OCI-M1 (cell line): Measurements from ENCODE around the gene TMTC4.

Source experiments
- DNase-seq: peaks from one replicate; lab custom pipeline; 2025; lab: John Stamatoyannopoulos, UW

The TMTC4 gene

DNA sequence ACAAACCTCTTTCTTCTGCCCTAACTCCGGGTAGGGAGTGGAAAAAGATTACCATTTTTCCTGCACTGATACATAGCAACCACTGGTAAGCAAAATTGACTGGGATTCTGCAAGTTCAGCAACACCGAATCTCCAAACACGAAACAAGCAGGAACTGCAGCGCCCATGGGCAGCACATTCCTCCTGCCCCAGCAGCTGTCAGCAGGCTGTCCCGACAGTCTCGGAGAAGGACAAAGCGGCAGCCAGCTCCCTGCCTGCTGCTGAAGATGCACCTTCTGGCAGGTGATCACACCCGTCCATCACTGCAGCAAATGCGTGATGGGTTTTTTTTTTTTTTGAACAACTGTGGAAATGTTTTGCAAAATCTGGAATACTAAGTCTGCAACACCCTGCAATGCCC is 6.7 kb downstream of the TMTC4 start:
- DNase-seq, result no peak

DNA sequence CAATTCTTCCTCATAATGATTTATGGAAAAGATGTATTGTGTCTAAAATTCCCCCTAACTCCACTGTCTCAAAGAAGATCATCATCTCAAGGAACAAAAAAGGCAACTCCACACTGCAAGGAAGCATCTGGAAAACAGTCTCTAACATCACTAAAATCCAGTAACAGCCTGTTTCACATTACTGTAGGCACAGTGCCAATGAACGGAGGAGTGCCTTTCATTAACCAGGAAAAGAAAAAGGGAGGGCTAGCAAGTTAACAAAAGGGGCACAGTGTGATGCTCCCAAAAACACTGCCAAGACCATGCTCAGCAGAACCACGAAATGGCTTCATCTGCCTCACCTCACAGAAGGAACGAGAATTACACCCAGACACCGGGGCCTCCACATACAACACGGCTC is 8.5 kb downstream of the TMTC4 start:
- no peak for DNase-seq

DNA sequence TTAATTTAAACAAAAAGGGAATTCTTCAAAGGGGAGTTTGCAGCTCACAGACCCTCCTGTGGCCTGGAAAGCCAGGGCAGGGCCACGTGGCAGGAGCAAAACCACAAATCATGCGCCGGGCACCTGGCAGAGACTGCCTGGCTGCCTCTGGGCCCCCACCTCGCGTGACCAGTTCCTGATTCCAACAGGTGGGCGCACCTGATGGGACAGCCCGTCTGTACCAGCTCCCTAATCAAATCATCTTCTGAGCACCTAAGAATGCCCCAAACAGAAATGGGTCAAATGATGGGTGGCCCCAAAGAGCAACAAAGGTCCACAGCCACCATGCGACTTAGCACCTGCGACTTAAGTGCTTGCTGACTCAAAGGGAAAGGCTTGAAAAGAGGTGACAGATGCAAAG is 9.2 kb downstream of the TMTC4 start:
- no peak for DNase-seq

DNA sequence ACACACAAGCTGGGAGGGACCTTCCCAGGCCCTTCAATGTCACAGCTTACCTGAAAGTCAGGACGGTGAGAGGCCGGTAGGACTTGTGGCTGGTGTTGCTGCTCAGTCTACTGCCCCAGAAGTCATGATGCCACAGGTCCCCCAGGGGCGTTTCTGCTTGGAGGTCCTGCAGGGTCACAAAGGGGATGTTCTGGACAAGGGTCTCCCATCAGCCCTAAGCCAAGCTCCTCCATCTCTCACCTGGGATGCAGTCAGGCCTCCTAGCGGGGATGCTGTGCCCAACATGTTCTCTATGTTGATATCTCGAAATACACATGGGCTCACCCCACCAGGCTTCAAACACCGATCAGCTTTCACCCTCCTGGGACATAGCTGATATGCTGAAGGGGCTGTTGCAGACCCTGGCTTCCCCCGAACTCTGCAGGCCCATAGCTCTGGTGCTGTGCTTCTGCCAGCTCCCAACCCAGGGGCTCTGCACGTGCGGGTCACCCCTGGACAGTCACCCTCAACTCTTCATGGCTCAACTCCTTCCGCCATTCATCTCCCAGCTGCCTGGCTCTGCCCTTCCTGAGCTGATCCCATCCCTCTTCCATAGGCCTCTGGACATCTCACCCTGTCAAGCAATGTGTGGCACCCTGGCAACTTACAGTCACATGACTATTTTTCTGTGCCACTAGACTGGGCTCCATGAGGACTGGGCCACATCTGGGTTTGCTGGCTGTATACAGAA is 10.3 kb downstream of the TMTC4 start:
- no peak for DNase-seq

DNA sequence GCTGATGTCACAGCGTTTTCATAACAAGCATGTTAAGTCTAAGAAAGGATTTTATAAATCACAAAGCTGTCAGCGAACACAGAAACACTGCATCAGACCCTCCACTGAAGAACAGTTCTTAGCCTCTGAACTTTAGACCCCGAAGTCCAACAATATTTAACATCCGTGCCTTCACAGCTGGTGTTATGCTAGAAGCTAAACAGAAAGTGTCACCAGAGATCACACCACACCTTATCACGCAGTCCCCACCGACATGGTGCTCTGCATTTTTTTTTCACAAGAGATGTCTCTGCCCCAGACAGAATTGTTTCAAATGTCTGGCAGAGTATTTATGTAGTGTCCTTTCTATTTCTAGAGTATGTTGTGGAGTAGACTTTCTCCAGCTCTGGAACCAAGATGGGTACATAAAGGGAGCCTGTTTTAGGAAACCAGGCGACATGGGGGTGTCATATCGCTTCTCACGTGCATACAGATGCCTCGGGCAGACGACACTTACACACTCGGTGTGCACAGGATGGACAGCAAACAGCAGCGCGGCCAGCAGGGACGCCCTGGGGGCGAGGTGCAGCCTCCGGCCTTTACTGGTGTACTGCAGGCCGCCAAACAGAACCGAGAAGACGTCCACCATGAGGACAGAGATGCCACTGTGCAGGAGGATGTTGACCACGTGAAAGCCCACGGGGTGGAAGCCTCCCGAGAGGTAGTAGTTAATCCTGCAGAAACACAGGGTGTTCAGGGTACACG is 12.0 kb downstream of the TMTC4 start:
- DNase-seq, result no peak

DNA sequence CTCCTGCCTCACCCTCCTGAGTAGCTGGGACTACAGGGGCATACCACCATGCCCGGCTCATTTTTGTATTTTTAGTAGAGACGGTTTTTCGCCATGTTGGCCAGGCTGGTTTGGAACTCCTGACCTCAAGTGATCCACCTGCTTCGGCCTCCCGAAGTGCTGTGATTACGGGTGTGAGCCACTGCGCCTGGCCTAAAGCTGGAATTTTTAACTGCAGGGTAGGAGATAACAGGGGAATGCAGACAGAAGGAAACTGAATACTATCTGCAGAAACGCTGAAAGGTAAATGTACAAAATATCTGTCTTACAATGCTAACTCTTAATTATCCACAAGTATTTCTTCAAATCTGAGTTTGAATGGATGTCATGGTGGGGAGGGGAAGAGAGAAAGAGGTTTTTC is 13.8 kb downstream of the TMTC4 start:
- no peak for DNase-seq

DNA sequence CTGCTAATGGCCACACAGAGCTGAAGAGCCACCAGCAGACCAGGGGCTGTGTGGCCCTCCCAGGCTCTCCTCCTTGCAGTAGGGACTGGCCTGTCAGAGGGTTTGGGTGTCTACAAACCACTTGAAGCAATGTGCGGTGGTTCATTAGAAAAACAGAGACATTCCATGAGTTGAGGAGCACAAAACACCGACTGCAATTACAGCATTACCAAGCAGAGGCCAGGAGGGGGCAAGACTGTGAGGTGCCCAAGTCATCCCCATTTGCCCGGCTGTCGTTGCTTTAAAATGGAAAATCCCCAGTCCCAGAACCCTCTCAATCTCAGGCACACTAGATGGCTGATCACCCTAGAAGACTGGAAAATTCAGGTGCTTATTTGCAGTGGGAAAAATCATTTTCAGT is 15.0 kb downstream of the TMTC4 start:
- DNase-seq, result no peak

DNA sequence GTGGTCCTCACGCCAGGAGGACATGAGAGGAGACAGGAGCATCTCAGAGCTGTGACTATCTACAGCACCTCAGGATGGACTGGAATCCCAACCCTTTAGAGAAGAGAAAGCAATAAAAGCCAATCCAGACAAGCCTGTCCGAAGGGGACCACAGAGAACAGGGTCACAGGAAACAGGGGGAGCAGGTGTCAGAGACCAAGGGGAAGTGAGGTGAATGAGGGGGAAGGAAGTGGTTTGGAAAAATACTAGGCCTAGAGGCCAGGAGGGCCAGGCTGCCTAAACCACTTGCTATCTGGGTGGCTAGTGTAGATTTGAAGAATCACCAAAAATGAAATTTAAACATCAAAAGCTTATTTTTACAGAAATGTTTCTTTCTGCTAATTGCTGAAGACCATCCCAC is 16.2 kb downstream of the TMTC4 start:
- no peak for DNase-seq

DNA sequence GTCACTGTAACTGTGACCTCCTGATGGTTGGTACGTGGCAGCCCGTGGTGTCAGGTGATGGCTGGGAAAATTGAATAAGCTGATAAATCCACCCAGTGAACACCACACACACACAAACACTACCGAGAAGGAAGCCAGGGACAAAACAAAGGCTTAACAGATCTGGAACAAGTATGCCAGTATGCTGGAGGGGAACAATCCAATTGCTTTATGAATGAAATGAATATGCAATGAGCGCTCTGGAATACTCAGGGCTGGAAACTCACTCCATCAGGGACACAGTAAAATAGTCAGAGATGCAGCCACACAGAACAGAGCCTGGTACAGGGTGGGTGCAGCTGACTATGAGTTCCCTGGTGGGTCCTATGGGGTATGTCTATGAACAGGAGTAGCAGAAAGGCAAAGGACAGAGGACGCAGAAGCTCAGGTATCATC is 16.7 kb downstream of the TMTC4 start:
- no peak for DNase-seq

DNA sequence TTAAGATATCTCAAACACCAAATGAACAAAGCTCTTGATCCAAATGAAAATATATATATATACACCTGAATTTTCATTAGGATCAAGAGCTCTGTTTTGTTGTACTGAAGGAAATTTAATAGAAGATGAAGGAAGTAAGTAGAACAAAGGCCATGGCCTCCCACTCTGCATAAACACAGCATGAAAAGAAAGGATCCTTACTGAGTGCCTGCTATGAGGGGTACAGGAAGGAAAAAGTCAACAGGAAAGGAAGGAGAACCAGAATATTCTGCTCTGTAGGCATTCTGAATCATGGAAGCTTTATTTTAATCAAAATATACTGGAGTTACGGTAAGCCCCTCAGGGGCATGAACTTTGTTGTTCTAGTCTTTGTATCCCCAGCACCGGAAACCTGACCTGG is 22.1 kb downstream of the TMTC4 start:
- DNase-seq, result no peak

DNA sequence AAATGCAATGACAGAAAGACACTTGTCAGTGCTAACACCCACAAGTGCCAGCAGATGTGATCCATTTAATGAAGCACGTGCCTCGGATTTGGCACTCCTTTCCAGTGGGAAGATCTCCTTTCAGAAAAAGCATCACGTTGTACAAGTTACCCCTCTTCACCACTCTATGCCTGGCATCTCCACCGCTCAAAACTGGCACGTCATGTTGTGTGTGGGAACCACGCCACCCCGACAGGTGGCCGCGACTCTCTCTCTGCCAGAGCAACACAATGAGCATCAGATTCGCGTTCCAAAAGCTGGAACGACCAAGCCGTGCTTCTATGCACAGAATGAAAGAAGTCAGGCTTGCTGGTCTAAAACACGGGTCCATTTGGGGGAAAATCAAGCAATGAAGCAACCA is 24.3 kb downstream of the TMTC4 start:
- no peak for DNase-seq

DNA sequence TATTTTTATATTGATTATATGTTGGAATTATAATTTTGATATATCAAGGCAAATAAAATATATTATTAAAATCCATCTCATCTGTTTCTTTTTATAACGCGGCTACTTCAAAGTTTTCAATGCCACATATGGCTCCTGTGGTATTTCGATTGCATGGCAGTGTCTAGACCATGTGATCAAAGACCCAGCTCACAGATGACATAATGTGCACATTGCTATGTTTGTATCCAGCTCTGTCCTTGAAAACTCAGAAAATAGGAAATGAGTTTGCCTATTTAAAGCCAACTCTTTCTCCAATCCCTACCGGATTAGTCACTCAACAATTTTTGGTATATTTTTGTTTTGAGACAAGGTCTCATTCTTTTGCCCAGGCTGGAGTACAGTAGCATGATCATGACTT is 26.2 kb downstream of the TMTC4 start:
- no peak for DNase-seq

DNA sequence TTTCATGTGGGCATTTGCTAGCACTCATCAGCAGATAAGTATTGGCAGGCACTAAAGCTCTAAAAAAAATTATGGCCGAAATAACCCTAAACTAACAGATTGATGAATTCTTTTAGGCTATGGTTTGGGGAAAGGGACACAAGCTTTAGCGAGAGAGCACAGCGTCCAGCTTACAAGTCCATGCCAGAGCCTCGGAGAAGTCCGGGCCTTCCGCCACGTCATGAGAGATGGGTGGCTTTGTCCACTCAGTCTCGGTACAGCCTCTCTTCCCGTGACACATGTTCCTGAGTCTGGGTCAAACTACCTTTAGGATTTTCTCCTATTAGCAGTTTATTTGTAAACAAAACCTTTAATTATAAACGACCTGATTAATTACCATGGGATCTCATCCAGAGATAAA is 27.7 kb downstream of the TMTC4 start:
- DNase-seq, result no peak

DNA sequence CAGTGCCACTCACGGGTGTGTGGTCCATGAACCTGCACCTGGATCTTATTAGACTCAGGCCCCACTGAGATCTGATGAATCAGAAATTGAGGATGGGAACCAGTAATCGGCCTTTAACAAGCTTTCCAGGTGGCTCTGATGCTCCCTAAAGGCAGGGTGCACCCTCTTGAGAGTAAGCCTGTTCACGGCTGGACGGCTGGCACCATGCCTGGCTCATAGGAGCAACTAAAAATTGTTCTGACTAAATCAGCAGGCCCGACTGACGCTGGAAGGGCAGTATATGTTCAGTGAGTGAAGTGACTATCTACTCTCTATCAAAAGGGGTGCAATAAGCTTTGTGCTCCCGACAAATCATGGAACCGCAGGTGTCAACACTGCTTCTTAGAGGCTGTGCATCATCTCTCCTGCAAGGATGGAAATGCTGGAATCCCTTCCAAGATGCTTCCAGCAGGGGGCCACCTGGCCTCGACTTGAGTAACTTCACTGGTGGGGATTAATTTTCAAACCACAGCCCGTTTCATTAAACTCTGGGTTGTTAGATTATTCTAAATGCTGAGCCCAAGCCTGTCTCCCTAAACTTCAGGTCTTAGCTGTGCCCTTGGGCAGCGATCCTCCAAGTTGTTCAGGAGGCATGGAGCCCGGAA is 28.4 kb downstream of the TMTC4 start:
- DNase-seq, result no peak

DNA sequence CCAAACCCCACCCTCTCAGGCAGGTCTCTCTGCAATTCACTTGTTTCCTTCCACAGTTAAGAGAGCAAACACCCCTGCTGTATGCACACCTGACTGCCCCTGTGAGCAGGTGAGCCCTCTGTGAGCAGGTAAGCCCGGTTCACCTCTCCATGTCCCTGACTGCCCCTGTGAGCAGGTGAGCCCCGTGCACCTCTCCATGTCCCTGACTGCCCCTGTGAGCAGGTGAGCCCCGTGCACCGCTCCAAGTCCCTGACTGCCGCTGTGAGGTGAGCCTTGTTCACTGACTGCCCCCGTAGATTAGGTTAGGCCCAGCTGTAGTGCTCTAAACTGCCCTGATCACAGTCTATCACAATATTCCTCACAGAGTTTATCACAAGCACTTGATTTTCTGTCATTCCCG is 29.2 kb downstream of the TMTC4 start:
- no peak for DNase-seq

DNA sequence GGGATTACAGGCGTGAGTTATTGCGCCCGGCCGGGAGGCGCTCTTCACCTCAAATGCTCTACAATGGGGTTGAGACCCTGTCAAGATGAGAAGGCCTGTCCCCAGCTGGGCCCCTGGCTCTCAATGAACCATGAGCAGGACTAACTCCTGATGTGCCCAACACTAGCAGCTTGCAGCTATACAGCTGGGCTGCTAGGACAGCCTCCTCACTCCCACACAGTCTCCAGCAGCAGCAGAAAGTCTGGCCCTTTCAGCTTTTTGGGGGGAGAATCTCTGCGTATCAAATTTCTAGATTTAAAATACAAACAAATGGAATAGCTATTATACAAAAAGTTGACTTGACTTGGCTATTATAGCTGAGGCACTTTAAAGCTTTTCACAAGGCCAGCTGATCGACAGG is 30.2 kb downstream of the TMTC4 start:
- no peak for DNase-seq

DNA sequence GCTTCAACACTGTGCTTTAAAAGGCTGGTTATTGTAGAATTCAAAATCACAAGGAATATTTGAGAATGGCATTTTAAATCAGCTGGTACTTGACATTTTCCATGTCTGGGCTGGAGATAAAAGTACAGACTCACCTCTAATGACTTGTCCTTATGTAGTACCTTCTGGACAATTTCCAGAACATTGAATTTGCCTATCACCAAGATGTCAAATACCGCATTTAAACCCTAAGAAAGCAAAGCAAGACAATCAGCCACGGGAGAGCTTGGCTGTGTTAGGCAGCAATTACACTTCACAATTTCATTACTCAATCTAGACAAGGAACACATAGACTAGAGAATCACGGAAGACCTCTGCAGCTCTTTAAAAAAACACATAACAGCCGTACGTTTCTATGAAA is 36.8 kb downstream of the TMTC4 start:
- no peak for DNase-seq

DNA sequence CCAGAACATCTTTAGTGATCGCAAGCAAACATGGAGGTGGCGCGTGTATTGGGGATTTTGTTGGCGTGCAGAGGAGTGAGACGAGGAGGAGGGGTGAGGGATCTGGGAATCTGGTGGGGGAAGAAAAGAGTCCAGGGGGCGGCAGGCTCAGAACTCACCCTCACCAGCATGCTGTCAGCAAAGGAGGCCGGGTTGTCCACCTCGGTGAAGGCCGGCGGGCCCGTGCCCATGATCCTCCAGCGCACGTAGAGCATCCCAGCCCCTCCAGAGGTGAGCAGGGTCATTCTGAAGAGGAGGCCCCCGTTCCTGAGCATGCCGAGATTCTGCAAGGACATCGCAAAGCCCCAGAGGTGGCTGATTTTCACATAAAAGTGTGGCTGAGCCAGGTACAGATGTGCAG is 37.2 kb downstream of the TMTC4 start:
- DNase-seq, result no peak

DNA sequence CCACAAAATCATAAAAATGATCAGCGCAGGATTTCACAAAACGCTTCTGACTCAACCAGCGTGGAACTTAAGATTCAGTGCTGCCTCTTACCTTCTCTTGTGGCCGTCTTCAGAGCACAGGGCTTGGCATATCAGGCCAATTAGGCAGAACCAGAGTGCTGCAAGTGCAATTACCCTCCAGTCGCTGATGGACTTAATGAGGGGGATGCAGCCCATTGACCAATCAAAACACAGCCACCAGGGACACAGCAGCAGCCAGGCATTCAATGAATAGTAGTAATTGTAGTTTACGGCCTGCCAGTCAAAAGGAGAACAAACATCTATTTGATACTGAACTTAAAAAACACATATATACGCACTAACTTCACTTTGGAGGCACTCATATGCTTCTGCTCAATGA is 38.2 kb downstream of the TMTC4 start:
- DNase-seq, result no peak

DNA sequence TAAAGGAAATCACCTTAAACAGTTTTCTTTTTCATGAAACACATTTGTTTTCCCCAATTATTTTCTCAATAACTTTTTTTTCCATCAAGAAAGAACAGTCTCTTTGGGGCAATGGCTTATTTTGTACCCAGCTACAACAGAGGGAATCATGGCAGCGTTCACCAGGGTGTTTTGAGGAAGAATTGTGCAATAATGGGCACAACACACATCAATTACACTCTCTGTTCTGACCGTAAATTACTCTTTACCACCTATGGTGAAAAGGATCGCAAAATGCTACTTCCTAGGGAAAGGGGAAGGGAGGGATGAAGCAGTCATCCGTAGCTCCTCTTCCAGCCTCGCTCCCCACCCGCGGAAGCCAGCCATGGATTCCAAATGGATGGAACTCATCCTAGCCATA is 38.6 kb downstream of the TMTC4 start:
- no peak for DNase-seq

DNA sequence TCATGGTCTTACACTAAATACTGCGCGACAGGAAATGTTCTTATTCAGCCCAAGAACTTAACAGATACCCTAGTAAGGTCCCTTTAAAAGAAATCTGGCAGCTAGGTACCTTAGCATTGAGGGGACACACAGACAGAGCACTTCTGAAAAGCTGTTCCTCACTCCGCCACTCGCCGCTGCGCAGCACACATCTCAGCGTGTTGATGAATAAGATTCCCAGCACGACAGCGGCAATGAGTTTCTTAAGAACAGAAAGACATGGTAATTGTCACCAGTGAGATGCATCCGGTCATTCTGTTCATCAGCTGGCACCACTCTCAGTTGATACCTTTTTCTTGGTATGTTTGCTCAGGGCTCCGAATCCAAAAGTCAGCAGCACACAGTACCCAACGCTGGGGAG is 39.9 kb downstream of the TMTC4 start:
- DNase-seq, result no peak

DNA sequence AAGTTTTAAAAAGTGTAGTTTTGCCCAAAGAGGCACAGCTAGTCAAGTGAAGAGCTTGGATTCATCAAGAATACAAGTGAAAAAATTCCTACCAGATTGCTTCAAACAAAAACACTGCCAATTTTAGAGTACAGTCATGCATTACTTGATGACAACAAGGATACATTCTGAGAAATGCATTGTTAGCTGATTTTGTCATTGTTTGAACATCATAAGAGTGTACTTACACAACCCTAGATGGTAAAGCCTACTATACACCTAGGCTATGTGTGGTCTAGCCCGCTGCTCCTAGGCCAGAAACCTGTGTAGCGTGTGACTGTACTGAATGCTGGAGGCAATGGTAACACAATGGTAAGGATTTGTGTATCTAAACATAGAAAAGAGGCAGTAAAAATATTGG is 41.1 kb downstream of the TMTC4 start:
- no peak for DNase-seq

DNA sequence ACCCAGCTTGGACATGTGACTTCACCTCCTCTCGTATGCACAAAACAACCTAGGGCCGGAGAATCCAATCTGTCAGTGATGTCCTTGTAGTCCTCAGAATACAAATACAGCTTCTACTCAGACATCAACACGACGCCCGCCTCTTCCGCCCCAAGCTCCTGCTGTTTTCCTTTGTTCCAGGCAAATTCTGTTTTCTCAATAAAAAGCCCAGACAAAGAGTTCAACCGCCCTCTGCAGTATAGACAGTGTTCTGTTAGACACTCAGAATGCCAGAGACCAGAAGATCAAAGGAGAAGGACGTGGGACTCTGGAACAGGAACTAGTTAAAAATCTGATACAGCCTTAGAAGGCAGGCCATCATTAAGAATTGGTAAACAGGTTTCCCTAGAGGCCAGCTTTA is 44.0 kb downstream of the TMTC4 start:
- no peak for DNase-seq
